GM18867 (cell line): ENCODE measurements around the gene FBXO11.
"Not testable (repeated sequence)": the region's sequence is repeated elsewhere in the genome, so short reads cannot be mapped to it uniquely, and the experiment has no call there.

ENCODE experiments used
- ATAC-seq: cut with Tn5 transposase; IDR thresholded peaks from one replicate; pipeline ENCODE4 v1.9.1; 2021; ENCODE audit warnings: mild to moderate bottlenecking, moderate library complexity; ENCODE audit not compliant: unreplicated experiment

Gene FBXO11

DNA sequence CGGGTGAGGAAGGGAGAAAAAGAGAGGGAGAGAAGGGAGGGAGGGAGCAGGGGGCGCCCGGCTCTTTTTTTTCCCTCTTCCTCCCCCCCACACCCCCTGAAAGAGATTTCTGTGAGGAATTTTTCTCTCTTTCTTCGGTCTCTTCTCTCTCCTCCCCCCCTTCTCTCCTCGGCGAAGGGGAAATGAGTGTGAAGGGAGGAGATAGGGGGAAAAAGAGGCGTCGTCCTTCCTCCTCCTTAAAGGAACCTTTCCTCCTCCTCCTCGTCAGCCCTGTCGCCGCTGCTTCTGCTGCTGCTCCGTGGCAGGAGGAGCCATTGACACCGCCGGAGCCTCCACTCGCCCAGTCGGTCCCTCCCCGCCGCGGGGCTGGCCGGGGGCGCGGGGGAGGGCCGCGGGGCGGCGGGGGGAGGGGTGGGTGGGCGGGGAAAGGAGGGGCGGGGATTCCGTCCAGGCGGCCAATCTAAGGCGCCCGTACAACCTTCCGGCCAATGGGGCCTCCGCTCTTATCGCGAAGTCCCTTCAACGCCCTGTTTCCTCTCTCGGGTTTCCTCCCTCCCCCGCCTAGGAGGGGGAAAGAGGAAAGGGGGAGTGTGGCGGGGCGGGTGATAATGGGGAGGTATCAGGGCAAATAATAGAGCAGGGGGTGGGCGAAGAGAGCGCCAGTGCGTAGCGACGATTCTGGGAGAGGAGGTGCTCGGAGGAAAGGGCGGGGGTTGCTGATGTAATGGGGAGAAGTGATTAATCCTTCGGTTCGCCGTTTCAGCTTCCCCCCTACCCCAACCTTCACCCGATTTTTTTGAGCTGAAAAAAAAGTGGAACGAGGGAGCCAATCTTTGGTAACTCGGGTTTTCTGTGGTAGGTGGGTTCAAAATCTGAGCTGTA lies at the start of gene FBXO11:
Gene FBXO11 (minus strand): TSS at position 342 of the 882 bp plus-strand sequence. CDS start 778 bp downstream, outside the sequence.
- ATAC-seq: peak; percentile 88

DNA sequence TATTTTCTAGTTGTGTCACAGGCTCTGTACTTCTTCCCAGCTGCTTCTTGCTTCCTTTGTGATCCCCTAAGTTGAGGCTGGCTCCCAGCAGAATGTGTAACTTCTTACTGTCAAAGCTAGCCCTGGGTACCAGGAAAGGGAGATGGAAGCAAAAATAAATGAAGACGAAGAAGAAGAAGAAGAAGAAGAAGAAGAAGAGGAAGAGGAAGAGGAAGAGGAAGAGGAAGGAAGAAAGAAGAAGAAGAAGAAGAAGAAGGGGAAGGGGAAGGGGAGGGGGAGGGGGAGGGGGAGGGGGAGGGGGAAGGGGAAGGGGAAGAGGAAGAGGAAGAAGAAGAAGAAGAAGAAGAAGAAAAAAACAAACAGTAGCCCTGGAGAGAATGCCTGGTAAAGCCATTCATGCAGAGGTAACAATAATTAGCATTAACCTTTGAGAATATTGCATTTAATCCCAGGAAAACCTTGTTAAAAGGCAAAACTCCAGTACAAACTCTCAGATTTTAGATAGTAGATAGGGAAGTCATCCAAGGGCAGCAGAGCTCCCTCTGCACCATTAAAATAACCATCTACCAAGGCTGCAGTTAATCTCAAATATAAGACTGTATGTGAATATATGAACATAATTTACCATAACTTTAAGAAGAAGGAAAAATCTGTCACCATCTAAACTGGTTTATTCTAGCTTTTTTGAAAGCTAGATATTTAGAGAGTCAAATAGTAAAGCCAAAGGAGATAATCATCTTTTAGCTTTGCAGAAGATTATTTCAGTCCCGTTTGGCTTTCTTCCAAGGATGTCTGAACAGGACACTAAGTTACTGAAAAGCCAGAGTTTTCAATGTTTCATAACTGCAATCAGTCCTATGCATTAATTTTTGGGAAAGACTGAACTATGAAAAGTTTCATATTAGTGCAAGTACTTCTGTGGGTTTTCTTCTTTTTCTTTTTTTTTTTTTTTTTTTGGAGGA lies 44.3 kb upstream of the FBXO11 start:
- no peak for ATAC-seq

DNA sequence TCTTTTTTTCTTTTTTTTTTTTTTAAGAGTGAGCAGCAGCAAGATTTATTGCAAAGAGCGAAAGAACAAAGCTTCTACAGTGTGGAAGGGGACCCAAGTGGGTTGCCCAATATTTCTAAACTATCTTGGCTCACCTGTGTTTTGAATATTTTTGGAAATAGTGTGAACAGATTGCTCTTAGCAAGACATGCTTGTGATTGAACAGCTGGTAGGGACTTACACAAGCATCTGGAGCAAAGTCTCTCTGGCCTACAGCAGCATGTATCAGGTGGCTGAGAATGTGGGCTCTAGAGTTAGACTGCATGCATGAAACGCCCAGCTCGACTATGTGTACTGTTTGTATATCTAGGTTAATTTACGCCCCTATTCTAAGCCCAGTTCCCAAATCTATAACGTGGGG lies 40.3 kb upstream of the FBXO11 start:
- ATAC-seq: no peak

DNA sequence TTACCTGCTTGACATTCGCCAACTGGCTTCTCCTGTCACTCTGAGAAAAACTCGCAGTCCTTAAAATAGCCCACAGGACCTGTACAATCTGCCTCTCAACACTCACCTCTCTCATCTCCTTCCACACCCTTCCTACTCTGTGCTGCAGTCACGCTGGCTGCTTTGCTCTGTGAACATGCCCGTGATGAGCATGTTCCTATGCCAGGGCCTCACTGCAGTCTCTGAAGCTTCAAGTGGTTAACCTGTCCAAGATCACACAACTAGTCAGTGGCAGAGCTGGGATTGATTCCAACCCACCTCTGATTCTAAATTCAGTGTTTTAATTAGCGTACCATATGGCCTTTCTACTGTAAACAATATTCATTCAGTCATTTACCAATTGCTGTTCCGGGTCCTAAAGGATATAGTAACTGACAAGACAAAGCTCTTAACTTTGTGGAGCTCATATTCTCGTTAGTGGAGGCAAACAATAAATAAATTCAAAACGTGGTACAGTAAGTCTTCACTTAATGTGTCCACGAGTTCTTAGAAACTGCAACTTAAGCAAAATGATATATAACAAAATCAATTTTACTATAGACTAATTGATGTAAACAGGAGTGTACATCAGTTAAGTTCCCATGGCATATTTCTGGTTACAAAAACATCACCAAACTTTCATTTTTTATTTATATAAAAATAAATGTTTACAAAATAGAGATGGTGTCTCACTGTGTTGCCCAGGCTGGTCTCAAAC lies 38.9 kb upstream of the FBXO11 start:
- no peak for ATAC-seq

DNA sequence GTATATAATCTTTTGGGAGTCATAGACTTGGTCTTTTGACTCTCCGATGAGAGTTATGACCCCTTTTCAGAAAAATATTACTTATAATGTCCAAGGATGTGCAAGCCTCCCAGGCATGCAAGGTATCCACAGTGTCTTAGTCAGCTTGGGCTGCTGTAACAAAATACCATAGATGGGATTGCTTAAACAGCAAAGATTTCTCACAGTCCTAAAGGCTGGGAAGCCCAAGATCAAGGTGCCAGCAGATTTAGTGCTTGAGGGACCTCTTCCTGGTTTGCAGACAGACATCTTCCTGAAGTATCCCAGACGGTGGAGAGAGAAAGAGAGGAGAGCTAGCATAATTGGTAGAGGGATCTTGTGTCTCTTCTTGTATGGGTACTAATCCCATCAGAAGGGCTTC lies 35.6 kb upstream of the FBXO11 start:
- no peak for ATAC-seq

DNA sequence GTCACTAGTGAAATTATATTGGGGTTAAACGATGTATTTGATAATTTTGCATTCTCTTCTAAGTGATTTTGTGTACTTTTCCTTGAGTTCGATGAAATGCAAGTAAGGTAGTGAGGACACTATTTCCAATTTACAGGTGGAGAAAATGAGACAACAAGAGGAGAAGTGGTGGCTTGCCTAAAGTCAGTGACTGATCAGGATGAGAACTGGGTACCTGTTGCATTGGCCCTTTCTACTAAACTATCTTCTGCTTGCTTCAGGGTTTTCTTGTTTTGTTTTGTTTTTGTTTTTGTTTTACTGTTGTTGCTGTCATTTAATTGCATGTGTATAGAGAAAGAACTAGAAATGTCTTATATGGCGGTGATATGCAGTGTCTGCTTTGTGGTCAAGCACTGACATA lies 31.4 kb upstream of the FBXO11 start:
- ATAC-seq: no peak

DNA sequence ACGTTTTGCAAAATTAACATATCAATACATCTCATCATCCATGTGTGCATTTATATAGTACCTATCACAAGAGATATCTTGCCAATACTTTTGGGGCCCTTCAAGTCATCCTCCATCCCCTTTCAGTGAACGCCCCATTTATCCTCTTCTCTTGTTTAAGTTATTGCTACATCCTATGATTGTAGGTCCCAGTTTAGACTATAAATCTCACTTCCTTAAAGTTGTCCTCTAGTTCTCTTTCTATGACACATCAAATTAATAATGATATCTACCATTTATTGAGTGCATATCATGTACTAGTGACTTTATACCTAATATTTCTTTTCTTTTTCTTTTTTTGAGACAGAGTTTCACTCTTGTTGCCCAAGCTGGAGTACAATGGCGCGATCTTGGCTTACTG lies 28.8 kb upstream of the FBXO11 start:
- no peak for ATAC-seq

DNA sequence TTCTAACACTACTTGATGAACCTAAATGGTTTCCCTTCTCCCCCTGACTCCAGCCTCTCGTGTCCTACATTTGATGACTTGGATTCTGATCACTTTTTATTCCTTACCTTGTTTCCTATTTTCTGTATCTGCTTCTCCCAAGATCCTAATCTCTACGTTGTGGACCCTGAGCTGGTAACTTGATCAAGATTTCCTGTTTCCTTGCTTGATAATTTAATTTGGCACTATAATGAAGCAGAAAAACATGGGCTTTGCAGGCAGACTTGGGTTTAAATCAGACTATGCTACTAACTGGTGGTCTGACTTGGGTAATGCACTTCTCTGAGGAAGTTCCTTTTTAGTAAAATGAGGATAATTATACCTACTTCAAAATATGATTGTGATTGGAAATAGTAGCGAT lies 11.7 kb upstream of the FBXO11 start:
- no peak for ATAC-seq

DNA sequence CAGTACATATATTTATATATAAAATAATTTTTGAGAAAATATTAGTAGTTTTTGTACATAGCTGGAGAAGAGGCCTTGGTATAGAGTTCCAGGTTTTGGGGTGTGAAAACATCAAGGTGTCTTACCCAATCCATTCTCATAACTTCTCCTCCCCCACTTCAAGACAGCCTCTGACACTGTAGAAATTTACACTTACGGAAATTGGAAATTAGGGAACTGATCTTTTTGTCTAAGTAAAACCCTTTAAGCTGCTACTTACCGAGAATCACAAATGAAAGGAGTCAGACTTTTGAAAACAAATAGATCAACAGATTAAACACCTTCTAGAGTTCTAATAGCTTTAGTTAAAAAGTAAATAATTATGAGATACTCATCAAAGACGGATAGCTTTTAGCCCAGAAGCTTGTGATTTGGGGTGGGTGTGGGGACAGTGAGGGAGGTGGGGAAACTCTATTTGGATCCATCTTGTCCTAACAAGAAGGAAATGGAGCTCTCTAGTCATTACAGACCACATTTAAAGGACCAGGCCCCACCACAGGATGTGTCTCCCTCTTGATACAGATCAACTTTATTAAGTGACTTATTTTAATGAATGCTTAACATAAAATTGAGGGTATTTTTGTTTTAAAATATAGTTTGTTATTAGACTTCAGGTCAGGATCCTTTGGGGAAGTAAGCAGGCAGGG lies 11.1 kb upstream of the FBXO11 start:
- ATAC-seq: no peak

DNA sequence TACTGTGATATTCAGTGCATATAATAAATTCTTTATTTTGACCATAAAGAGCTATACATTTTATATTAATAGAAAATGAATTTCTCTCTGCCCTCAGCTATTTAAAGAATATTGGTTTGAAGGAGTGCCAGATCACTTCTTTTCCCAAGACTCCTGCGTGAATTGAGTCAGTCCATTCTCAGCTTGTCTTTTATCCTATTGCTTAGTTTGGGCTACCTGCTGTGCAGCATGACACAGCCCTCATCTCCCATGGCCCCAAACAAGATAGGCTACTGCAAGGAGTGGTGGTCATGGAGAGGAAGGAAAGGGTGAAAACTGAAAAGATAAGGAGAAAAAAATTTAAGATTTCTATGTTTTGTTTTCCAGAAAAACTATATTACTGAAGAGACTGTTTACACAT lies 10.1 kb upstream of the FBXO11 start:
- ATAC-seq: no peak

DNA sequence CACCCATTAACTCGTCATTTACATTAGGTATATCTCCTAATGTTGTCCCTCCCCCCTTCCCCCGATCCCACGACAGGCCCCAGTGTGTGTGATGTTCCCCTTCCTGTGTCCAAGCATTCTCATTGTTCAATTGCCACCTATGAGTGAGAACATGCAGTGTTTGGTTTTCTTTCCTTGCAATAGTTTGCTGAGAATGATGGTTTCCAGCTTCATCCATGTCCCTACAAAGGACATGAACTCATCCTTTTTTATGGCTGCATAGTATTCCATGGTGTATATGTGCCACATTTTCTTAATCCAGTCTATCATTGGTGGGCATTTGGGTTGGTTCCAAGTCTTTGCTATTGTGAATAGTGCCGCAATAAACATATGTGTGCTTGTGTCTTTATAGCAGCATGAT lies 4.4 kb upstream of the FBXO11 start:
- not testable (repeated sequence) for ATAC-seq

DNA sequence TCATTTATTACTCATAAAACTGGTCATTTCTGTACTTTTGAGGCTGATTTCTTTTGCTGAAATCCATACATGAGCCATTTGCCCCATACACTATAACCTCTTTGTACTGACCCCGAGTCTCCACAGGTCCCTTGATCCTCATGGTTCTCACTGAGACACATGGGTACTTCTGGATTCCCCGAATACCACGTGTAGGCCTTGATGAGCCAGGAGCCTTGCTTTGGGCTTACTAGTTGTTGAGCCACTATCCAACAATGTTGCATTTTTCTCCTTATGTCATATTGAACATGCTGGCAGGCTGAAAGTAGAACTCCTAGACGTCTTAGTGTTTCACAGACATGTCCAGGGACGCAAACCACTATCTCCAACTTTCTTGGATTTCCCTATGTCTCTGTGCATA lies 2.4 kb upstream of the FBXO11 start:
- no peak for ATAC-seq

DNA sequence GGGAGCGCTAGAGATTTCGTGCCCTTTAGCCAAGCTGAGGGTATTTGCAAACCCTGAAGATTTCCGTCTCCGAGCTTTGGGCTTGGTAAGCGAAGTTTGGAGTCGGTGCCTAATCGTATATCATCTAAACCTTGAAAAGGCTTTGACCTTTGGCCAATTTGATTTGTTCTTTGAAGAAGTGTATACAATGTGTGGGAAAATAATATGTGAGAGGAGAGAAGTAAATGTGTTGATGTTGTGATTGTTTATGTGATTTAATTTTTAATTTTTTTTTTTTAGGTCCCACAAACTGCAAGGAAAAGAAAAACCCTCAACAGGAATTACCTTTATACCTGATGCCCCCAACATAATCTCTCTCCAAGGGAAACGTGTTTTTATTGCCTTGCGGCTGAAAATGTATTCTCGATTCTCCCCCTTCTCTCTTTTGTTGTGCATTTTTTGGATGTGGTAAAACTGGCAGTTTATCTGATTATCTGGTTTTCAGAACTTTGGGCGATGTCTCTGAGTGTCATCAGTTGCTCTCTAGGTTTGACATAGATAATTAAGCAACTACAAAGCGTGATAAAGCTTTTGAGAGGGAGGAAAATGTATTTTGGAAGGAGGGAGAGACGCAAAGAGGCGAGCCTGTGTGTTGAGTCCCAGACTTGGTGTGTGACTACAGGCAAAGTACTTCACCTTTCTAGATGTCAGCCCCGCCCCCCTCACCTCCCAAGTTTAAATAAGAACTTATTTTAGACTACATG lies 912 bp upstream of the FBXO11 start:
- ATAC-seq: no peak

DNA sequence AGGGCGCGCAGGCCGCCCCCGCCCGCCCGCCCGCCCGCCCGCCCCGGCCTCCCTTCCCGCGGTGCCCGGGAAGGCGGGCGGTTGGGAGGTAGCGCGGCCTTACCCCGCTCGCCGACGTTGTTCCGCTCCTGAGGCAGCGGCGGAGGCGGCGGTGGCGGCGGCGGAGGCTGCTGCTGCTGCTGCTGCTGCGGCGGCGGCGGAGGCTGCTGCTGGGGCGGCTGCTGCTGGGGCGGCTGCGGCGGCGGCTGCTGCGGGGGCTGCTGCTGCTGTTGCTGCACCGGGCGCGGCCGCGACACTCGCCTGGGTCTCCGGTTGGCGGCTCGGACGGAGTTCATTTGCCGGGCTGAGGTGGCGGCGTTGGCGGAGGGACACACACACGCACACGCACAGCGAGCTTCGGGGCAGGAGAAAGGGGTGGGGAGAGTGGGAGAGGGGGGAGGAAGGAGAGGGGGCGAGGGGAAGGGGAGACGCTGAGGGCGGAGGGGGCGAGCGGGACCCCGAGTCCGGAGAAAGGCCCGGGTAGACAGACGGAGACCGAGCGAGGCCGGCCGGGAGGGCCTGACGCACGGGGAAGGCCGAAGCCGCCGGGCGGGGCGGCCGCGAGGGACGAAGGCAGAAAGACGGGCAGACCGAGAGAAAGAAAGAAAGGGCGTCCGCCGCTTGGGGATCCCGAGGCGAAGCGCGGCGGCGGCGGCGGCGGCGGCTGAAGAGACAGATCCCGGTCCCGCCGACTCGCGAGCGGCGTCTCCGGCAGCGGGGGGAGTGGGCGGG lies 727 bp downstream of the FBXO11 start:
- peak; percentile 14 for ATAC-seq

DNA sequence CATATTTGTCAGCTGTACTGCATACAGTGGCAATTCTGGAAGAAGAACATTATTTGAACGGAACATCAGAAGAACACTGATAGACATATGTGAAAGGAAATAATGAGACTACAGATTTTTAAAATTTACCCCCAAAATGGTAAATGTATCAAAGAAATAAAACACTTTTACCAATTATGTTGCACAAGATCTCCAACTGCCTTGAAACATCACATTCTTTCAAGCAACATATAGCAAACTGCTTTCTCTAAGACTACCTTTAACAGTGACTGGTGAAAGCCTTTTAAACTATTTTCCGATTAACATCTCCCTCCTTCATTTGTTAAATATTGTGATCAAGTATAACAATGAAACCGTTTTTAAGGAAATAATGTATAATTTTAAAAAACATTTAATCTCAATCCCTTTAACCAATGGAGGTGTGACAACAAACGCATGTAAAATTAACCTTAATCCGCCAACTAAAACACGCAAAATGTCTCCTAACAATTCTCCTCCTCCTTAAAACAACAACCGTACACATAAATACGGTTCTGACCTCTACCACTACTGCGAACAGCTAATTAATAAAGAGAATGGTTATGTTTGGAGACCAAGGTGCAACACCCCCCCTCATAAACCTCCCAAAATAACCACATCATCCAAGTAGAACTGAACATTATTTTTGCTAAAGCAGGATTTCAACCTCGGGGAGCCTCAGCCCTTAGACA lies 2.4 kb downstream of the FBXO11 start:
- ATAC-seq: no peak

DNA sequence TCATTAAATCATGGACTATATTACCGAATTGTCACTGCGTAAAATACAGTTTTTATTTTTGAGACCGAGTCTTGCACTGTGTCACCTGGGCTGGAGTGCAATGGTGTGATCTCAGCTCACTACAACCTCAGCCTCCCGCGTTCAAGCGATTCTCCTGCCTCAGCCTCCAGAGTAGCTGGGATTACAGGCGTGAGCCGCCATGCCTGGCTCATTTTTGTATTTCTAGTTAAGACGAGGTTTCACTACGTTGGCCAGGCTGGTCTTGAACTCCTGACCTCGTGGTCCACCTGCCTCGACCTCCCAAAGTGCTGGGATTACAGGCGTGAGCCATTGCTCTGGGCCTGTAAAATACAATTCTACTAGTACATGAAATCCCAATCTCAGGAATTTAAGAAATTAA lies 4.4 kb downstream of the FBXO11 start:
- not testable (repeated sequence) for ATAC-seq

DNA sequence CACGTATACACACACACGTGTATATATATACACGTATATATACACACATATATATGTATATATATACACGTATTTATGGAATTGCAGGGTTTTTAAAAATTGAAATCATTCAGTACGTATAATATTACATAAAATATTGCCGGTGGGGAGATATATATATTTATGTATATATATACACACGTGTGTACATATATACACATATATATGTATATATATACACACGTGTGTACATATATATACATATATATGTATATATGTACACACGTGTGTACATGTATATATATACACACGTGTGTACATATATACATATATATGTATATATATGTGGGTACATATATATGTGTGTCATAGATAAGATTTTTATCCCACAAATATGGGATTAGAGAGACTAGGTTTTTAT lies 5.4 kb downstream of the FBXO11 start:
- no peak for ATAC-seq
